ENCODE measurements around the gene AMIGO2.

DNA sequence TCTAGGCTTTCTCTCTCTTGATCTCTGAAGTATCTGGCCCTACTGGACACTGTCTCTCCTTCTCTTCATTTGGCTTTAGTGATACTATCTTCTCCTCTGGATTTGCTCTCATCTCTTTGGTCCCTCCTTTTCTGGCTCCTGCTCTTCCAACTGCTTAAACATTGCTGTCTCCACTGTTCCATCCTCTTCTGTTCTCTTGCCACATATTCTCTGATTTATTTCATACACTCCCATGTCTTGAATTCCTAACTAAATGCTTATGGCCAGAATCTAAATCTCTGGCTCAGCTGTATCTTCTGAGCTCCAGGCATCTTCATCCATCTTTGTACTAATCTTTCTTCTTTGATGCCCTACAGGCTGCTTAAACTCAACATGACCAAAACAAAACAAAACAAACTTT, 25.8 kb downstream of the AMIGO2 start:
- TF ChIP-seq, protein P1, sequence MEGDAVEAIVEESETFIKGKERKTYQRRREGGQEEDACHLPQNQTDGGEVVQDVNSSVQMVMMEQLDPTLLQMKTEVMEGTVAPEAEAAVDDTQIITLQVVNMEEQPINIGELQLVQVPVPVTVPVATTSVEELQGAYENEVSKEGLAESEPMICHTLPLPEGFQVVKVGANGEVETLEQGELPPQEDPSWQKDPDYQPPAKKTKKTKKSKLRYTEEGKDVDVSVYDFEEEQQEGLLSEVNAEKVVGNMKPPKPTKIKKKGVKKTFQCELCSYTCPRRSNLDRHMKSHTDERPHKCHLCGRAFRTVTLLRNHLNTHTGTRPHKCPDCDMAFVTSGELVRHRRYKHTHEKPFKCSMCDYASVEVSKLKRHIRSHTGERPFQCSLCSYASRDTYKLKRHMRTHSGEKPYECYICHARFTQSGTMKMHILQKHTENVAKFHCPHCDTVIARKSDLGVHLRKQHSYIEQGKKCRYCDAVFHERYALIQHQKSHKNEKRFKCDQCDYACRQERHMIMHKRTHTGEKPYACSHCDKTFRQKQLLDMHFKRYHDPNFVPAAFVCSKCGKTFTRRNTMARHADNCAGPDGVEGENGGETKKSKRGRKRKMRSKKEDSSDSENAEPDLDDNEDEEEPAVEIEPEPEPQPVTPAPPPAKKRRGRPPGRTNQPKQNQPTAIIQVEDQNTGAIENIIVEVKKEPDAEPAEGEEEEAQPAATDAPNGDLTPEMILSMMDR (IDR thresholded peaks at IDR 0.05), result no peak
- no peak for TF ChIP-seq POLR2A (IDR thresholded peaks at IDR 0.05)

All from body of pancreas (tissue), 4 donors.